ENCODE results near the gene CERS6. TPM values are rescaled to one million over a fixed set of nuclear protein-coding genes. Genes with fewer than 3 reads are reported as not detected.

Gene CERS6
- total and polyA plus RNA-seq, 2 donors from 2014 or later, result 9.4 to 18.8 TPM

DNA sequence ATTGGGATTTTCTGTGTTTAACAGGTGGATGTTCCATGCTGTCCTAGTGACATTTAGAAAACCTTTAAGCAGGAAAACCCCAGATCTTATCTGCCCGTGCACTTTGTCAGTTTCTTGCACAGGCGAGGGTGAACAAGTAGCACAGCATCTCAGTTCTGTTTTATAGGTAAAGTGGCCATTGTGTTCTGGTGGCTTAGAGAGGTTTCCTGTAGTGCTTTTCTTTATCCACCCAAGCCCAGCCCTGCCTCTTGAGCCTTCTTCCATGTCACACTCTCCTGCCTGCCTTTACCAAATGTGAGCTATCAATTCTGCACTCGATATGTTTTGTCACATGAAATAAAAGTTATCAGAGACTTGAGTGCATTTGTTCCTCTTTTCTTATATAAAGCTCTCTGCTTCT, 211.1 kb downstream of the CERS6 start:
- TF ChIP-seq, protein P1, sequence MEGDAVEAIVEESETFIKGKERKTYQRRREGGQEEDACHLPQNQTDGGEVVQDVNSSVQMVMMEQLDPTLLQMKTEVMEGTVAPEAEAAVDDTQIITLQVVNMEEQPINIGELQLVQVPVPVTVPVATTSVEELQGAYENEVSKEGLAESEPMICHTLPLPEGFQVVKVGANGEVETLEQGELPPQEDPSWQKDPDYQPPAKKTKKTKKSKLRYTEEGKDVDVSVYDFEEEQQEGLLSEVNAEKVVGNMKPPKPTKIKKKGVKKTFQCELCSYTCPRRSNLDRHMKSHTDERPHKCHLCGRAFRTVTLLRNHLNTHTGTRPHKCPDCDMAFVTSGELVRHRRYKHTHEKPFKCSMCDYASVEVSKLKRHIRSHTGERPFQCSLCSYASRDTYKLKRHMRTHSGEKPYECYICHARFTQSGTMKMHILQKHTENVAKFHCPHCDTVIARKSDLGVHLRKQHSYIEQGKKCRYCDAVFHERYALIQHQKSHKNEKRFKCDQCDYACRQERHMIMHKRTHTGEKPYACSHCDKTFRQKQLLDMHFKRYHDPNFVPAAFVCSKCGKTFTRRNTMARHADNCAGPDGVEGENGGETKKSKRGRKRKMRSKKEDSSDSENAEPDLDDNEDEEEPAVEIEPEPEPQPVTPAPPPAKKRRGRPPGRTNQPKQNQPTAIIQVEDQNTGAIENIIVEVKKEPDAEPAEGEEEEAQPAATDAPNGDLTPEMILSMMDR (IDR thresholded peaks at IDR 0.05; ENCODE audit: borderline replicate concordance, extremely low read depth, insufficient read depth), result no peak
- Histone ChIP-seq H3K4me1 (ENCODE audit: control insufficient read depth in 2 of 3, insufficient read depth in 2 of 3, low read depth in 1 of 3, low read length in 3 of 3) (no peaks in the 10 kb centered on the region), H3K4me3 (ENCODE audit: low read length in 3 of 3) (no peak overlapping the region), H3K9me3 (ENCODE audit: control insufficient read depth in 2 of 3, insufficient read depth in 1 of 3, low read length in 3 of 3) (no peaks in the 10 kb centered on the region), H3K36me3 (ENCODE audit: control insufficient read depth in 2 of 3, insufficient read depth in 3 of 3, low read length in 3 of 3) (no peaks in the 10 kb centered on the region), H3K27me3 (ENCODE audit: control insufficient read depth, insufficient read depth, low read length) (no peaks in the 10 kb centered on the region), H3K9ac (ENCODE audit: low read length in 3 of 3) (no peak overlapping the region), H3K27ac (ENCODE audit: low read depth in 2 of 2, low read length in 2 of 2) (no peak overlapping the region)
- FAIRE-seq (no peak), DNase-seq (no peak)
- intact Hi-C loops (cut with DNase I), result no loop called here

DNA sequence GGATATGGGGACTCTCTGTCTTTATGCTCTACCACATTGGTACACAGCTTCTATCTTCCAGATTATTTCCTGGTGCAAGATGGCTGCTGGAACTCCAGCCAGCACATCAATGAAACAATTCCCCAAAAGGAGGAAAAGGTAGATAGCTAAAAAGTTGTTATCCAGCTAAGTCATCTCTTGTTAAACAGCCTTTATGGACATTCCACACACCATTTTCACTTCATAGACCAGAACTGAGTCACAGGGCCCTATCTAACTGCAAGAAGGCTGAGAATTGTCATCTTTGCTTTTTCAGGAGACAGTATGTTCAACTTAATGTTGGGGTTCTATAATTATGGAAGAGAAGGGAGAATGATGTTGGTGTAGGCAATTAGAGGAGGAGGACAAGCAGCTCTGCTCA, 213.1 kb downstream of the CERS6 start:
- TF ChIP-seq, protein P1 (IDR thresholded peaks at IDR 0.05; ENCODE audit: borderline replicate concordance, extremely low read depth, insufficient read depth), result no peak

DNA sequence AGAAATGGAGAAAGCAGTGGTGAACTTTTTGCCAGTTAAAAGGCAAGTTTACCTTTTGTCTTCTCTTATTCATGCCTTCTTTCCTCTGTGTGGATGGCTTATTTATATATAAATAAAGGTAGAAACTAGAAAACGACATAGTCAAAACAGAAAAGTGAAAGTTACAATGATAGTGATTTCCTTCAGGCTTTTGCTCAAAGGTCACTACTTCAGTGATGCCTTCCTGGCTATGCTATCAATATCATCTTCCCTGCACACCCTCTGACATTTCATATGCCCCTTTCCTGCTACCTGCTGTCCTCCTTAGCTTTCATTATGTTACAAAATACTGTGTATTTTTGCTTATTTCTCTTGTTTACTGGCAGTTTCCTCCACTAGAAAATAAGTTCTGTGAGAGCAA, 214.4 kb downstream of the CERS6 start:
- Histone ChIP-seq H3K4me3 (ENCODE audit: low read length in 3 of 3) (no peak overlapping the region), H3K9ac (ENCODE audit: low read length in 3 of 3) (no peak overlapping the region), H3K4me1 (ENCODE audit: control insufficient read depth in 2 of 3, insufficient read depth in 2 of 3, low read depth in 1 of 3, low read length in 3 of 3) (no peaks in the 10 kb centered on the region), H3K27me3 (ENCODE audit: control insufficient read depth, insufficient read depth, low read length) (no peaks in the 10 kb centered on the region), H3K27ac (ENCODE audit: low read depth in 2 of 2, low read length in 2 of 2) (no peak overlapping the region), H3K9me3 (ENCODE audit: control insufficient read depth in 2 of 3, insufficient read depth in 1 of 3, low read length in 3 of 3) (no peaks in the 10 kb centered on the region), H3K36me3 (ENCODE audit: control insufficient read depth in 2 of 3, insufficient read depth in 3 of 3, low read length in 3 of 3) (no peaks in the 10 kb centered on the region)
- intact Hi-C loops (cut with DNase I), result no loop called here
- FAIRE-seq (no peak), DNase-seq (no peak)
- TF ChIP-seq, protein P1 (IDR thresholded peaks at IDR 0.05; ENCODE audit: borderline replicate concordance, extremely low read depth, insufficient read depth), result no peak

More for the DNA sequence above, 213.1 kb downstream of the CERS6 start:
- FAIRE-seq (no peak), DNase-seq (no peak)
- Histone ChIP-seq H3K9ac (ENCODE audit: low read length in 3 of 3) (no peak overlapping the region), H3K36me3 (ENCODE audit: control insufficient read depth in 2 of 3, insufficient read depth in 3 of 3, low read length in 3 of 3) (no peaks in the 10 kb centered on the region), H3K4me3 (ENCODE audit: low read length in 3 of 3) (no peak overlapping the region), H3K9me3 (ENCODE audit: control insufficient read depth in 2 of 3, insufficient read depth in 1 of 3, low read length in 3 of 3) (no peaks in the 10 kb centered on the region), H3K27me3 (ENCODE audit: control insufficient read depth, insufficient read depth, low read length) (no peaks in the 10 kb centered on the region), H3K4me1 (ENCODE audit: control insufficient read depth in 2 of 3, insufficient read depth in 2 of 3, low read depth in 1 of 3, low read length in 3 of 3) (no peaks in the 10 kb centered on the region), H3K27ac (ENCODE audit: low read depth in 2 of 2, low read length in 2 of 2) (no peak overlapping the region)
- intact Hi-C loops (cut with DNase I), result no loop called here

DNA sequence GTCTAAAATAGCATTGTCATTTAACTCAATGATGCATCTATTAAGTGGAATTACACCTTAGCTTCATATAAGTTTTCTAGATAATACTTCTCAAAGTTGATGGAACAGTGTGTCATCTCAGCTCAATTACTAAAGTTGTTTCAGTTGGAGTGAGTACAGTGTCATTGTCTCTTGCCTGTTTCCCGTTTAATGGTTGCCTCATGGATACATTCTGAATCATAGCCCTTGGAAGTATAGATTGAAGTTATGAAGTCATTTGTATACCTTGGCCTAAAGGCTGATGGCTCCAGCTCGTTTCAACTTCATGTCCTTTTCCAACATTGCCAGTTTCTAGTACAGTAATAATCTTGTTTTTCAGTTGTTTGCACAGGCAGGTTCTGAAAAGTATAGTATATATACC, 215.9 kb downstream of the CERS6 start:
- no peaks in the 10 kb centered on the region for H3K4me1 ChIP-seq (ENCODE audit: control insufficient read depth in 2 of 3, insufficient read depth in 2 of 3, low read depth in 1 of 3, low read length in 3 of 3)
- H3K4me3 ChIP-seq (ENCODE audit: low read length in 3 of 3), result no peak overlapping the region
- TF ChIP-seq, protein P1 (IDR thresholded peaks at IDR 0.05; ENCODE audit: borderline replicate concordance, extremely low read depth, insufficient read depth), result no peak
- no peaks in the 10 kb centered on the region for H3K27me3 ChIP-seq (ENCODE audit: control insufficient read depth, insufficient read depth, low read length)
- intact Hi-C loops (cut with DNase I), result no loop called here
- no peaks in the 10 kb centered on the region for H3K9me3 ChIP-seq (ENCODE audit: control insufficient read depth in 2 of 3, insufficient read depth in 1 of 3, low read length in 3 of 3)
- no peak overlapping the region for H3K27ac ChIP-seq (ENCODE audit: low read depth in 2 of 2, low read length in 2 of 2)
- H3K36me3 ChIP-seq (ENCODE audit: control insufficient read depth in 2 of 3, insufficient read depth in 3 of 3, low read length in 3 of 3), result no peaks in the 10 kb centered on the region
- H3K9ac ChIP-seq (ENCODE audit: low read length in 3 of 3), result no peak overlapping the region
- no peak for FAIRE-seq
- DNase-seq, result no peak

Data from kidney (tissue), 14 donors.